H9 (cell line): Measurements from ENCODE around the gene SCGN. TPM values are rescaled to one million over a fixed set of nuclear protein-coding genes. Genes with fewer than 3 reads are reported as not detected.

Source experiments
- DNase-seq: peaks from one replicate; pipeline ENCODE4 v3.0.0-alpha.2; 2017
- H2AFZ ChIP-seq: one replicate; pipeline ENCODE4 v1.6.1; 2013; ENCODE audit warnings: mild to moderate bottlenecking, low read length, control low read depth, moderate library complexity
- H2AK5ac ChIP-seq: 2 replicates; pipeline ENCODE4 v1.6.1; 2013; ENCODE audit warnings: low read length, control low read depth, mixed read lengths; ENCODE audit not compliant: insufficient read length
- H2BK120ac ChIP-seq: one replicate; pipeline ENCODE4 v1.6.1; 2013; ENCODE audit warnings: low read depth, mild to moderate bottlenecking, low read length, control low read depth, inconsistent platforms; ENCODE audit not compliant: poor library complexity, severe bottlenecking
- H2BK12ac ChIP-seq: 2 replicates; pipeline ENCODE4 v1.6.1; 2013; ENCODE audit warnings: low read length, control low read depth, mixed read lengths, low read depth; ENCODE audit not compliant: insufficient read length
- H2BK15ac ChIP-seq: 2 replicates; pipeline ENCODE4 v1.6.1; 2013; ENCODE audit warnings: low read depth, low read length, control low read depth
- H2BK20ac ChIP-seq: one replicate; pipeline ENCODE4 v1.6.1; 2013; ENCODE audit warnings: low read depth, mild to moderate bottlenecking, low read length, control low read depth, inconsistent platforms; ENCODE audit not compliant: poor library complexity, severe bottlenecking
- H2BK5ac ChIP-seq: 2 replicates; pipeline ENCODE4 v1.6.1; 2013; ENCODE audit warnings: low read length, control low read depth, mixed read lengths; ENCODE audit not compliant: insufficient read length
- H3K14ac ChIP-seq: 2 replicates; pipeline ENCODE4 v1.6.1; 2013; ENCODE audit warnings: low read length, control low read depth; ENCODE audit not compliant: insufficient read depth
- H3K18ac ChIP-seq: 2 replicates; pipeline ENCODE4 v1.6.1; 2013; ENCODE audit warnings: low read depth, mild to moderate bottlenecking, mixed read lengths, low read length, control low read depth; ENCODE audit not compliant: insufficient read length
- H3K23ac ChIP-seq: 2 replicates; pipeline ENCODE4 v1.6.1; 2013; ENCODE audit warnings: low read length, control low read depth, mixed read lengths, low read depth; ENCODE audit not compliant: insufficient read length
- H3K23me2 ChIP-seq: 2 replicates; pipeline ENCODE4 v1.6.1; 2013; ENCODE audit warnings: low read depth, mild to moderate bottlenecking, mixed read lengths, low read length, control low read depth; ENCODE audit not compliant: insufficient read length, poor library complexity, severe bottlenecking
- H3K27ac ChIP-seq: 2 replicates; pipeline ENCODE4 v1.5.1; 2013; ENCODE audit warnings: low read length, control low read depth, mixed read lengths, low read depth; ENCODE audit not compliant: insufficient read length
- H3K27me3 ChIP-seq: 2 replicates; pipeline ENCODE4 v1.6.1; 2013; ENCODE audit warnings: low read length, control low read depth, inconsistent platforms; ENCODE audit not compliant: insufficient read depth
- H3K4ac ChIP-seq: 2 replicates; pipeline ENCODE4 v1.6.1; 2013; ENCODE audit warnings: low read depth, mild to moderate bottlenecking, control low read depth, inconsistent platforms, low read length, moderate library complexity
- H3K4me1 ChIP-seq: 2 replicates; pipeline ENCODE4 v1.6.1; 2013; ENCODE audit warnings: low read length, control low read depth, inconsistent platforms; ENCODE audit not compliant: insufficient read depth
- H3K4me2 ChIP-seq: 2 replicates; pipeline ENCODE4 v1.6.1; 2013; ENCODE audit warnings: low read length, control low read depth, mixed read lengths; ENCODE audit not compliant: insufficient read length, insufficient read depth
- H3K56ac ChIP-seq: 2 replicates; pipeline ENCODE4 v1.6.1; 2013; ENCODE audit warnings: low read depth, mild to moderate bottlenecking, mixed read lengths, low read length, control low read depth; ENCODE audit not compliant: insufficient read length
- H3K79me1 ChIP-seq: 2 replicates; pipeline ENCODE4 v1.6.1; 2013; ENCODE audit warnings: low read depth, mild to moderate bottlenecking, moderate library complexity, low read length, control low read depth, inconsistent platforms; ENCODE audit not compliant: insufficient read depth, poor library complexity, severe bottlenecking
- H3K79me2 ChIP-seq: 2 replicates; pipeline ENCODE4 v1.6.1; 2013; ENCODE audit warnings: low read length, control low read depth, inconsistent platforms; ENCODE audit not compliant: insufficient read depth
- H3K9ac ChIP-seq: 2 replicates; pipeline ENCODE4 v1.6.1; 2013; ENCODE audit warnings: low read length, control low read depth, mixed read lengths; ENCODE audit not compliant: insufficient read length; ENCODE audit errors: extremely low read depth
- H3K9me3 ChIP-seq: one replicate; pipeline ENCODE4 v1.6.1; 2013; ENCODE audit warnings: low read depth, low read length, inconsistent platforms; ENCODE audit not compliant: control insufficient read depth
- H3T11ph ChIP-seq: one replicate; pipeline ENCODE4 v1.6.1; 2013; ENCODE audit warnings: mild to moderate bottlenecking, low read length, control low read depth, inconsistent platforms
- H4K20me1 ChIP-seq: one replicate; pipeline ENCODE4 v1.6.1; 2013; ENCODE audit not compliant: control insufficient read depth, insufficient read length, insufficient read depth
- H4K5ac ChIP-seq: 2 replicates; pipeline ENCODE4 v1.6.1; 2013; ENCODE audit warnings: low read depth, mild to moderate bottlenecking, mixed read lengths, low read length, control low read depth; ENCODE audit not compliant: insufficient read length
- H4K8ac ChIP-seq: replicated peaks from 2 replicates; pipeline ENCODE4 v1.6.1; 2013; ENCODE audit warnings: low read length, control low read depth, mixed read lengths, low read depth; ENCODE audit not compliant: insufficient read length
- H4K91ac ChIP-seq: 2 replicates; pipeline ENCODE4 v1.6.1; 2013; ENCODE audit warnings: low read depth, mild to moderate bottlenecking, moderate library complexity, mixed read lengths, low read length, control low read depth; ENCODE audit not compliant: insufficient read length
- H3K27ac Mint-ChIP-seq, 3 experiments: 2 replicates in 2 of 3; 3 replicates in 1 of 3; pipeline ENCODE4 v1.8.0; 2020 to 2021; ENCODE audit warnings: mixed read lengths in 3 of 3, mild to moderate bottlenecking in 1 of 3, moderate library complexity in 1 of 3
- H3K27me3 Mint-ChIP-seq: 2 replicates; pipeline ENCODE4 v1.8.0; 2021; ENCODE audit warnings: low read depth, mild to moderate bottlenecking, moderate library complexity, mixed read lengths
- H3K36me3 Mint-ChIP-seq, 3 experiments: 2 replicates in 2 of 3; 3 replicates in 1 of 3; pipeline ENCODE4 v1.8.0; 2020 to 2021; ENCODE audit warnings: low read depth in 3 of 3, mixed read lengths in 3 of 3; ENCODE audit not compliant: insufficient read depth in 1 of 3
- H3K4me1 Mint-ChIP-seq, 2 experiments: 2 replicates each; pipeline ENCODE4 v1.8.0; 2020; ENCODE audit warnings: mixed read lengths in 2 of 2
- H3K4me3 Mint-ChIP-seq, 2 experiments: 2 replicates in 1 of 2; 3 replicates in 1 of 2; pipeline ENCODE4 v1.8.0; 2020 to 2021; ENCODE audit warnings: mild to moderate bottlenecking in 2 of 2, mixed read lengths in 2 of 2, moderate library complexity in 1 of 2
- H3K9me3 Mint-ChIP-seq, 2 experiments: 2 replicates in 1 of 2; 3 replicates in 1 of 2; pipeline ENCODE4 v1.8.0; 2020; ENCODE audit warnings: mild to moderate bottlenecking in 2 of 2, mixed read lengths in 2 of 2, moderate library complexity in 1 of 2
- WGBS: extraction: QIAGEN DNeasy Blood & Tissue Kit; methylation state at CpG from one replicate; pipeline ENCODE4 v1.1.7; 2013; ENCODE audit warnings: missing lambda C conversion rate, low lambda C conversion rate, mixed read lengths; ENCODE audit not compliant: insufficient read length; ENCODE audit errors: extremely low coverage; 5-methylcytosine and 5-hydroxymethylcytosine counted together
- total RNA-seq: library from RNA; stranded (reverse); gene quantifications from 2 replicates; pipeline ENCODE4 v1.2.1, GENCODE V29; 2021
- TF ChIP-seq, protein P1 (sequence below): fragments of 200-600 bp; sonication (generic); conservative IDR thresholded peaks from 3 replicates; pipeline ENCODE4 v1.8.0; 2021; ENCODE audit warnings: antibody characterized with exemption, mild to moderate bottlenecking

Gene SCGN
- total RNA-seq, 1 experiment from 2014 or later, result not detected

DNA sequence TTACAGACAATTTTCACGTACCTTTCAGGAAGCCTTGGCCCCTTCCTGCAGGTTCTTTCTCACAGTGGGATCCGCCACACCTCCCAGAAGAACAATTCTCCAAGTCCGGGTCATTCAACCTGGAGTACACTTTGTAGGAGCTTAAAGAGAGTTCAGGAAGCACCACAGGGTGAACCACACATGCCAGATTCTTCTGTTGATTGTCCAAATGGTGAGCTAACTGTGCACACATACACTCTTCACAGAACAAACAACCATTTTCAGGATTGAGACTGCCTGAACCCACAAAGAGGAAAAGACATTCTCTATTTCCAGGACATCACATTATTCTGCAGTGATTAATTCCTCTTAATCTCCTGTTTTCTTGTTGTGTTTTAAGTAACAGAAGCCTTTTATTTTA lies 51.0 kb downstream of the SCGN start:
- no peak overlapping the region for H4K91ac ChIP-seq
- DNase-seq, result no peak
- H3K56ac ChIP-seq, result no peak overlapping the region
- Mint-ChIP-seq H3K4me1 (no peaks in the 10 kb centered on the region), H3K9me3 (no peaks in the 10 kb centered on the region; a peak in 1 of 5 replicates), H3K36me3 (no peaks in the 10 kb centered on the region), H3K4me3 (no peak overlapping the region), H3K27me3 (peaks cover 3% of the 10 kb centered on the region; the same call in 1 of the 2 replicates), H3K27ac (no peak overlapping the region)
- no peaks in the 10 kb centered on the region for H3K79me2 ChIP-seq
- H2BK12ac ChIP-seq, result no peak overlapping the region
- H3K23ac ChIP-seq, result no peak overlapping the region
- H3K27ac ChIP-seq, result no peak overlapping the region
- H4K5ac ChIP-seq, result no peak overlapping the region
- no peak overlapping the region for H2BK5ac ChIP-seq
- no peak overlapping the region for H2AFZ ChIP-seq
- H3K79me1 ChIP-seq, result no peaks in the 10 kb centered on the region
- H3K9ac ChIP-seq, result no peak overlapping the region
- no peak overlapping the region for H3K4ac ChIP-seq
- H3K4me1 ChIP-seq, result no peaks in the 10 kb centered on the region
- no peak overlapping the region for H3K14ac ChIP-seq
- no peaks in the 10 kb centered on the region for H4K20me1 ChIP-seq
- no peaks in the 10 kb centered on the region for H3K23me2 ChIP-seq
- H3K4me2 ChIP-seq, result no peak overlapping the region
- no peak overlapping the region for H3K18ac ChIP-seq
- no peak overlapping the region for H2BK120ac ChIP-seq
- TF ChIP-seq, protein P1, sequence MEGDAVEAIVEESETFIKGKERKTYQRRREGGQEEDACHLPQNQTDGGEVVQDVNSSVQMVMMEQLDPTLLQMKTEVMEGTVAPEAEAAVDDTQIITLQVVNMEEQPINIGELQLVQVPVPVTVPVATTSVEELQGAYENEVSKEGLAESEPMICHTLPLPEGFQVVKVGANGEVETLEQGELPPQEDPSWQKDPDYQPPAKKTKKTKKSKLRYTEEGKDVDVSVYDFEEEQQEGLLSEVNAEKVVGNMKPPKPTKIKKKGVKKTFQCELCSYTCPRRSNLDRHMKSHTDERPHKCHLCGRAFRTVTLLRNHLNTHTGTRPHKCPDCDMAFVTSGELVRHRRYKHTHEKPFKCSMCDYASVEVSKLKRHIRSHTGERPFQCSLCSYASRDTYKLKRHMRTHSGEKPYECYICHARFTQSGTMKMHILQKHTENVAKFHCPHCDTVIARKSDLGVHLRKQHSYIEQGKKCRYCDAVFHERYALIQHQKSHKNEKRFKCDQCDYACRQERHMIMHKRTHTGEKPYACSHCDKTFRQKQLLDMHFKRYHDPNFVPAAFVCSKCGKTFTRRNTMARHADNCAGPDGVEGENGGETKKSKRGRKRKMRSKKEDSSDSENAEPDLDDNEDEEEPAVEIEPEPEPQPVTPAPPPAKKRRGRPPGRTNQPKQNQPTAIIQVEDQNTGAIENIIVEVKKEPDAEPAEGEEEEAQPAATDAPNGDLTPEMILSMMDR, result no peak
- no CpG with 5 or more reads among the region's 3 CpGs for WGBS
- no peak overlapping the region for H2BK20ac ChIP-seq
- H3K27me3 ChIP-seq, result no peaks in the 10 kb centered on the region
- no peak overlapping the region for H3T11ph ChIP-seq
- H4K8ac ChIP-seq, result no peak overlapping the region
- no peak overlapping the region for H2AK5ac ChIP-seq
- no peaks in the 10 kb centered on the region for H3K9me3 ChIP-seq
- no peak overlapping the region for H2BK15ac ChIP-seq
